HK-2 (cell line): ENCODE results near the gene SNTG2.

Source experiments
- DNase-seq: peaks from one replicate; pipeline ENCODE4 v3.0.0-alpha.2; 2018; ENCODE audit not compliant: unreplicated experiment

SNTG2 gene

DNA sequence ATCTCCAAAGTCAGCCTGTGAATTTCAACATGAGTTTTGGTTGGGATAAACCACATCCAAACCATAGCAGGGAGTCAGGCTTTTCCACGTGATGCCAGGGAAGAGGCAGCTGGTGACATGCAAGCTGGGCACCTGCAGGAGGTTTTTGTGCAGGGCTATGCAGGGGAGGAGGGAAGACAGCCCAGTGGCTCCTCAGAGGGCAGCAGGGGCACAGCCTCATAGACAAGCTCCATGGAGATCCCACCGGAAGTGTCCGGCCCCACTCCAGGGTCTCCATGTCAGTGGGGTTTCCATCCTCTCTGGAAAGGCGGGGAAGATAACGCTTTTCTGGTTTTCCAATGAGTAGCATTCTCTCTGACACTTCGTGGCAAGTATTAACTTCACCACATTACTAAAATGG lies 327.0 kb downstream of the SNTG2 start:
- no peak for DNase-seq

DNA sequence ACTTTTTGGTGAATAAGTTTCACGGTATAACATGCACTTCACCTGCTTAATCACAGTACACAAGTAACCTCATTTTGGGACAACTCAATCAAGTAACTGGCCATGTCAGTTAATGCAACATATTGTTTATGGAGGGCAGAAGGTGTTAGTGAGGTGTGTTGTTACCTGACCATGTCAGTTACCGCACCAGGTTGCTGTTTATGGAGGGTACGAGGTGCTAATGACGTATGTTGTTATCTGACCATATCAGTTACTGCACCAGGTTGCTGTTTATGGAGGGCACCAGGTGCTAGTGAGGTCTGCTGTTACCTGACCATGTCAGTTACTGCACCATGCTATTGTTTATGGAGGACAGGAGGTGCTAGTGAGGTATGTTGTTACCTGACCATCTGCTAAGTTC lies 327.5 kb downstream of the SNTG2 start:
- no peak for DNase-seq

DNA sequence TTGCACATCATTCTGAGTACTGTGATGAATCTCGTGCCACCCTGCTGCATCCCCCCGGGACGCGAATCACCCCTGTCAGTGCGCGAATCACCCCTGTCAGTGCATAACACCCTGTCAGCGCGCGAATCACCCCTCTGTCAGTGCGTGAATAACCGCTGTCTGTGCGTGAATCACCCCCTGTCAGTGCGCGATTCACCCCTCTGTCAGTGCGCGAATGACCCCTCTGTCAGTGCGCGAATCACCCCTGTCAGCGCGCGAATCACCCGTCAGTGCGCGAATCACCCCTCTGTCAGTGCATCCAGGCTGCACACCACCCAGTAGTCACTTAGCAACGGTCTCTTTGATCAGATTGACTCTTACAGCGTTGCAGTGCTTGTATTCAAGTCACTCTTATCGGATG lies 328.2 kb downstream of the SNTG2 start:
- DNase-seq, result no peak

DNA sequence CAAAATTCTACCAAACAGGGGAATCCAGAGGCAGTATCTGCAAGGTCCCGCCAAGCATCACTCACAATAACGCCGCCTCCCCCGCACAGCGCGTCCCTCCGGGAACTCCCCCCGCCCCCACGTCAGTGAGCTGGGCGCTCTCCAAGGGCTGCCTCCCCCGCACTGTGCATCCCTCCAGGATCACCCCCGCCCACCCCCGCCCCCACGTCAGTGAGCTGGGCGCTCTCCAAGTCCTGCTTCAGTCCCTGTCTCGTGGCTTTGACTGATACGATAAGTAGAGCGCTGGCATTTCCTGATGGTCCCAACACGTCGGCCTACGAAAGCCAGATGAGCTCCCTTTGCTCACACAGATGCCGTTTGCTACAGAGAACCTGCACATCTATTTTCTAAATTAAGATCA lies 331.9 kb downstream of the SNTG2 start:
- no peak for DNase-seq

DNA sequence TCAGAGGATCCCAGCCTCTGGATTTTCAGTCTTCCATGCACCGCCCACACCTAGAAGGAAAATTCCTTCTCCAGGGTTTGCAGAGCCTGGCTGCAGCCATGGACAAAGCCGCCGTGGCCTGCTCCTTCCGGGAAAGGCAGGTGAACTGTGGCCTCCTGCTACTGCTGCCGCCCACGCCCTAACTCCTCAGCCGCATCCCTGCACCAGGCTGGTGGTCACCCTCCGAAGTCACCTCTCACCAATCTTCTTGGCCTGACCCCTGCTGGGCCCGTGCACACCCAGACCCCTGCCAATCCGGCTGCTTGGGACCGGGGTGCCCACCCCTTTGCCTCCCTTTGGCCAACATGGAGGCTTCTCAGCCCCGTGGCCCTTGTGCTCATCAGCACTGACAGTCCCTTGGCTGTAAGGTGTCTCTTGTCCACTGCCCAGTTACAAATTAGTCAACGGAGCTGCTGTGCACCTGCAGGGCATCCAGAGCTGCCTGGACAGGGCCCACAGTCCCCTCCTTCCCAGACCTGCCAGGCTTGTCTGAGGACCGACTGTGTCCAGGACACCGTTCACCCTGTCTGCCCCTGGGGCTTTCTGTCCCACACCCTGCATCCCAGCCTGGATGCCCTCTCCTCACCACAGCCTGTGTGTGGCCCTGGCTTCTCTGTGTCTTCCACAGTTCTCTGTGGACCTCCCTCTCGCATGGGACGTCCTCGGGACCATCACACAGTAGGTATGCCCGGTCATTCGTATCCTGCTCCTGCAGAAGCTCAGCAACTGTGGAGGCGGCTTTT lies 332.6 kb downstream of the SNTG2 start:
- DNase-seq, result no peak

DNA sequence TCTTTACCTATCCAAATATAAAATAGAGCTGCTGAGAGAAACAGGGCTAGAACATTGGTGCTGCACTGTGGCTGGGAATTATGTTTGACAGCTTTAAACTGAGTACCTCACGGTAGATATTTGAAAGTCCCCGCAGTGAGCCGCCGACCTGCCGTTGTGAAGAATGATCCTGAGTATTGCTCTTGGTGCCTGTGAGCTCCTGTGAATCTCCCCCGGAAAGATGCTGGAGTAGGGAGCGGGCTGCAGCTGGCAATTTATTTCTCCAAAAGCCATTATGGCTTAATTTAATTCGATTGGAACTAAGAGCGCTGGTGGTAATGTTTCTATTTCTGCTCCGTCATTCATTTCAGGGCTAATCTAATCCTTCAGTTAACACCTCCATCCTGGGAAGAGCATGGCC lies 333.2 kb downstream of the SNTG2 start:
- DNase-seq, result no peak

DNA sequence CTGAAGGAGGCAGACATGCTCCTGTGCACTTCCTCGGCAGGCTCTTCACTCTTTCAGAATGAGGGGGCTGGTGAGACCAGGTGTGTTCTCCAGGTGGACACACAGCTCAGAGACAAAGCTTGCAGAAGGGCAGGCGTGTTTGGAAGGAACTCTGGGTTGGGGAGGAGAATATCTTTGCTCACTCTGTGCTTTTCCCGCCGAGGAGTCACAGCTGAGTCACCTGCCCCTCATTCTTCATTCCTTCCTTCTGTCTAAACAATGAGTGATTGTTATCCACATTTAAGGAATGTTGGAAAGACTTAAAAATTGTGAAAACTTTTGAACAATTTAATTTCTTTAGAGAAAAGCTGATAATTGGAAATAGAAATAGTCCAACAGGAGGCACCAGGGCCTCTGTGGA lies 336.3 kb downstream of the SNTG2 start:
- no peak for DNase-seq

DNA sequence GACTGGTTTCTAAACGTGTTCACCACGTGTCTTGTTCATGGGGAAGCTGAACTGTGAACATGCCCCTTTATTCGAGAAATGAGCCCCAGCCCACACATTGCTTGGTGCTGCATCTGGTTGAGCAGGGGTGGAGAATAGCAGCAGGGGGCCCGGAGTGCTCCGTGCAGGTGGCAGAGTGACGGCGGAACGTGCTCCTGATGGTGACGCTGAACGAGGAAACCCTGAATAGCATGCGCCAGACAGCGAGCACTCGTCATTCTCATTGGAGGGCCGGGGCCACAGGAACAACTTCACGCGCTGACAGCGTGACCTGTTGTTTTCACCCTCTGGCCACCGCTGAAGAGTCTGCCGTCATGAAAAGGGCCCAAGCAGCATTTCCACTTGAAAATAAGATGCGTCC lies 336.8 kb downstream of the SNTG2 start:
- no peak for DNase-seq

DNA sequence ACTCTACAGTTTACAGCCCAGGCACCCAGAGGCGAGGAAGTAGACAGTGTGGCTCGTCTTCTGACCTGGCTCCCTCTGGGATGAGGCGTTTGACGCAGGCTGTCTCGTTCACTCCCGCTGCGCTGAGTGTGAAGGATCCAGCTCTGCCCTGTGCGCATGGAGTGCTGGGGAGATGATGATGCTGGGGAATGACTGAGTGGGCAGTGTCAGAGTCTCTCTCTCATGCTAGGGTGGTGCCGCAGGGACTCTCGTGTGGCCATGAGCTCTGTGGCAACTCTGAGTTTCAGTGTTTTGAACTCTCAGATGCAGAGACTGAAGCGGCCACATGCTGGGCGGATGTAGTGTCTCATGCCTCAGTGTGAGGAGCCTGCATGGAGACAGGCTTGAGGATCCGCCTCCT lies 344.3 kb downstream of the SNTG2 start:
- no peak for DNase-seq

DNA sequence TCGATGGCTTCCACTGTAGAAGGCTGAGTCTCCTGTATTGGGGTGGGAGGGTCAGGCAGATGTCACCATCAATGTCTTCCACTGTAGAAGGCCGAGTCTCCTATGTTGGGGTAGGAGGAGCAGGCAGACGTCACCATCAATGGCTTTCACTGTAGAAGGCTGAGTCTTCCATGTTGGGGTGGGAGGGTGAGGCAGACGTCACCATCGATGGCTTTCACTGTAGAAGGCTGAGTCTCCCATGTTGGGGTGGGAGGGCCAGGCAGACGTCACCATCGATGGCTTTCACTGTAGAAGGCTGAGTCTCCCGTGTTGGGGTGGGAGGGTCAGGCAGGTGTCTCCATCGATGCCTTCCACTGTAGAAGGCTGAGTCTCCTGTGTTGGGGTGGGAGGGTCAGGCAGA lies 345.1 kb downstream of the SNTG2 start:
- no peak for DNase-seq

DNA sequence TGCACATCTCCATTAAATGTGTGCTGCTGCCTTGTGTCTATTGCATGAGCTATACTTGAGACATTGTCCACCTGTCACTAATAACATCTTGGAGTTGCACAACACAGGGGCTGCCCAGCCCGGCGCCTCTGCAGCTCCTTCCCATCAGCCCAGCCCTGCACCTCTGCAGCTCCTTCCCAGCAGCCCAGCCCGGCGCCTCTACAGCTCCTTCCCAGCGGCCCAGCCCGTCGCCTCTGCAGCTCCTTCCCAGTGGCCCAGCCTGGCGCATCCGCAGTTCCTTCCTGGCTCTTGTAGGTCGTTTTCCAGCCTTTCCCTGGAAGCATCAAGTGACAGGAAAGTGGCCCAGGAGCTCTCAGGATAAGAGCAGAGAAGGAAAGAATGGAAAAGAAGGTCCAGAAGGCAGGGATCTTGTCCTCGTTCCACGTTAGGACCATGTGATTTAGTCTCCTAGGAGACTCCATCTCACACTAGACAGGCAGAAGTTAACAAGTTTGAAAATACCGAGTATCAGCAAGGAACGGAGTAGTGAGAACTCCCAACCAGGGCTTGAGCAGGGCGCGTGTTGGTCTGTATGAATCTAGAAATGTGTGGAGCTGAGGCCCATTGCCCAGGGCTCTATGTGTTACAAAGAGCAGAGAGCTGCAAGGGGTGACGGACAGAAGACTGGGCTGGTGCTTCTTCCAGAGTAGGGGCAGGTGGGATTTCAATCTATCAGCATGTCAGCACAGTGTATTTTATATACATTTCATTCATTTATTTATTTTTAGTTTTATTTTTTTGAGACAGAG lies 346.9 kb downstream of the SNTG2 start:
- no peak for DNase-seq

DNA sequence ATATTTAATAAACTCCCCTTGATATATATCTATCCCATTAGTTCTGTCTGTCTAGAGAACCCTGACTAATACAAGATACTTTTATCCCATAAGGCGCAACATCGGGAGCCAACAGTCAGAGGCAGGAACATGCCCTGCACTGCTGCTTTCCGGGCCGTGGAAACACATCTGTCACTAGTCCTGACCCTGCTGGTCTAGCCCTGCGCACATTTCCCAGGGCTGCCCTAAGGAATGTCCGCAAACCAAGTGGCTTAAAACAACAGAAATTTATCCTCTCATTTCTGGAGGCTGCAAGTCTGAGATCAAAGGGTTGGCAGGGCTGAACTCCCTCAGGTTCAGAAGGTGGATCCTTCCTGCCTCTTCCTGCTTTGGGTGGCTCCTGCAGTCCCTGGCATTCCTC lies 348.4 kb downstream of the SNTG2 start:
- no peak for DNase-seq

DNA sequence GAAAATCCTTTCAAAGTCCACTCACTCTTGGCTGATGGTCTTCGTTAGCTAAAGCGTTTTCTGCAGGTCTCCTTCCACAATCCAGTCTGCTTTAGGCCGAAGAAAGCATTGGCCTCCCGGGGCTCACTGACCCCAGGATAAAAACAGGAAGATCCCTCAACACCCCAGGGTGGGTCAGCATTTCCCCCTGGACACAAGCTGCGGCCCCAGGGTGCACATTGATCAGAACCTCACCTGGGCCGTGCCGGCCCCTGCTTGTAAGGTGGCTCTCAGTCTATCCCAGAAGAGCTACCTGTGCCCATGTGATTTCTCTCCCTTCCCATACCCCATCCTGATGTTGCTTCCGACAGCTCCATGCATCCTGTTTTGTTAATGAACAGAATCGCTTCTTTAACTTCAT lies 349.6 kb downstream of the SNTG2 start:
- DNase-seq, result no peak

DNA sequence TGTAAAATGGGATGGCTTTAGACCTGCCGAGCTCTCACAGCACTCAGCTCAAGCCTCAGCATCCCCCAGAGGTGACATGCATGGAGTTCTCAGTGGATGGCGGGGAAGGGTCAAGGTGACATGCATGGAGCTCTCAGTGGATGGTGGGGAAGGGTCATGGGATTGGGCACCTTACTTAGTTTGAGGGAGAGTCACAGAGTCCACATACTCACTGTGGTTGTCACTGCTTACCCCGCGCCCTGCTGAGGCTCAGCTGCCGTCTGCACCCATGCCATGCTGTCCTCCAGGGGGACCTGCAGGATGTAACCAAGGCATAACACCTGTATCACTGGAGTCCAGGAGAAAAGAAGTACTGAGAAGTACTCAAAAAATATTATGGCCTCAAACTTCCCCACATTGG lies 350.4 kb downstream of the SNTG2 start:
- no peak for DNase-seq

DNA sequence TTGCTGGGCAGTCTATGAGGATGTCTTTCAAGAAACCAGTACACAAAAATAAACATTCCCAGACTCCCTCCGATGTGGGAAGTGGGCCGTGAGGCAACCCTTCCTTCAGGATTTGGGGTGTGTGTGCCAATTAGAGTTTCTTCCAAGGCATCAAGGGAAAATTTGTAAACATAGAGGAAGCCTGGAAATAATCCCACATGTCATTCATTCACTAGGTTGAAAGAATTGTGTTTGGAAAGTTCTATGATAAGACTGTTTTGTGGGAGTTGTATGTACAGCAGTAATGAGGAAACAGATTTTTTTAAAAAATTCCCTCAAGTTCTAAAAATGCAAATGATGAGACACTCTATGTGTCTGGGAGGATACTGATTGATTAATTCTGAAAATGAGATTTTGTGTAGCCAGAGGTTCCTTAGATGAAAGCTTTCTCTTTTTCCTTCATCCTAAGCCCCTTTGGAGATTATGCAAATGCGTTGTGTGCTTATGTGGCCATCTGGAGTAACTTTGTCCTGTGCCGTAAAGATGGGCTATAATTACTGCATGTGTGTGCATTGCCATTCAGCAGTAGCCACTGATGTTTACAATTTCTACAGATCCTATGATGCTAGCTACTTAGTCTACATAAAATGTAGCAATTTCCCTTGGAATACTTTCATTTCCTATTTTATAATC lies 354.8 kb downstream of the SNTG2 start:
- no peak for DNase-seq

DNA sequence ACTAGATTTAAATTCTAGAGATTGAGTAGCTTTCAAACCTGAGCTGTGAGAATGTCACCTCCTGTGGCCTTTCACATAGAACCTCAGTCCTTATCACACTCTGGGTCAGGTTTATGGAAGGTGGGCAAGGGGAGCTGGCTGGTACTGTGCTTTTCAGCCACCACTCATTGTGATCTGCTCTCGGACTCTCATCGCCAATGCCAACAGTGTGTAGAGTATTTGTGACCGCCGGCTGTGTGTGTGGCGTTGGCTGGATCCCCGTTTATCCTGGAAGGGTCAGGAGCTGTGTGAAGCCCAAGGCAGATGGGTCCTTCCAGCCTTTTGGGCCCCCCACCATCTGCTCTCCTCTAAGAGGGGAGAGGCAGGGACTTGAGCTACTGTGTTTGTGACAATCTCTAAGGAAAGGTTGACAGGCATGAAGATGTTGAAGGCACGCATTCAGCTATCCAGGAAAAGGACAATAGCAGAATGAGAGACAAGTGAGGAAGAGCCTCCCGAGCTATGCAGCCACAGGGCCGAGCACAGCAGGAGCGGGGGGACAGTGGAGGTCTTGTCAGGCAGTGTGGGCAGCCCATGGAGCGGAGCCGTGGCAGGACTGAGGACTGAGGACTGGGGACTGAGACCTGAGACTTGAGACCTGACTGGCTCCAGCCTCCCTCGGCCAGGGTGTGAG lies 355.5 kb downstream of the SNTG2 start:
- DNase-seq, result no peak

DNA sequence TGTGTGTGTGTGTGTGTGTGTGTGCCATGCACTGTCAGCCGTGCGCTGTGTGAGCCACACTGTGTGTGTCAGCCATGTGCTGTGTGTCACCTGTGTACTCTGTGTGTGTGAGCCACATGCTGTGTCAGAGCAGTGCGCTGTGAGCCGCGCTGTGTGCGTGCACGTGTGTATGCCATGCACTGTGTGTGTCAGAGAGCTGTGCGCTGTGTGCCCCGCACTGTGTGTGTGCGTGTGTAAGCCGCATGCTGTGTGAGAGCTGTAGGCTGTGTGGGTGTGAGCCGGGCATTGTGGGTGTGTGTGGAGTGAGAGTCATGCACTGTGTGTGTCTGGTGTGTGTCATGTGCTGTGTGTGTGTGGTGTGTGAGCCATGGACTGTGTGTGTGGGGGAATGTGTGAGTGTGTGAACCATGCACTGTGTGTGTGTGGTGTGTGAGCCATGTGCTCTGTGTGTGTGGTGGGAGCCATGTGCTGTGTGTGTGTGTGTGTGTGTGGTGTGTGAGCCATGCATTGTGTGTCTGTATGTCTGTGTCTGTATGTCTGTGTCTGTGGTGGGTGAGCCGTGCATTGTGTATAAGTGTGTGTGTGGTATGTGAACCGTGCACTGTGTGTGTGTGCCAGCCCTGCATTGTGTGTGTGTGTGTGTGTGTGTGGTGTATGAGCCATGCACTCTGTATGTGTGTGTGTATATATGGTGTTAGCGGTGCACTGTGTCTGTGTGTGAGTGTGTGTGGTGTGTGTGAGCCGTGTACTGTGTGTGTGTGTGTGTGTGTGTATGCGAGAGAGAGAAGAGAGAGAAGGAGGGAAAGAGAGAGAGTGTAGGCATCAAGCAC lies 356.3 kb downstream of the SNTG2 start:
- DNase-seq, result no peak

DNA sequence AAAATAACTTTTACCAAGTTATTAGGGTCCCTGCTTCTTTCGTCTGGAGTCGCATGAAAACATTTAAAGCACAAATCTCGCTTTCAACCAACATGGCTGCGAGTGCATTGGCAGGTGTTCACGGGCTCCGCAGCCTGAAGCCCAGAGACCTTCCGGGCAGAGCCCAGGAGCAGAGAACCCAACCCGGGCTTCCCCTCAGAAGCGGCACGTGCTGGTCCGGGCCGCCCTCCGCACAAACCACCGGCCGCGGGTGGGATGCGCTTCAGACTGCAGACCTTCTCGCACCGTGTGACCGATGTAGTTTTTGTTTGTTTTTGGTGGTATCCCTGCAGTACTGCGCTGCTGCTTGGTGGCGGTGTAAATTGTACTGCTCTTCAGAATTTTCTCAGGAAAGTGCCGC lies 357.0 kb downstream of the SNTG2 start:
- no peak for DNase-seq

DNA sequence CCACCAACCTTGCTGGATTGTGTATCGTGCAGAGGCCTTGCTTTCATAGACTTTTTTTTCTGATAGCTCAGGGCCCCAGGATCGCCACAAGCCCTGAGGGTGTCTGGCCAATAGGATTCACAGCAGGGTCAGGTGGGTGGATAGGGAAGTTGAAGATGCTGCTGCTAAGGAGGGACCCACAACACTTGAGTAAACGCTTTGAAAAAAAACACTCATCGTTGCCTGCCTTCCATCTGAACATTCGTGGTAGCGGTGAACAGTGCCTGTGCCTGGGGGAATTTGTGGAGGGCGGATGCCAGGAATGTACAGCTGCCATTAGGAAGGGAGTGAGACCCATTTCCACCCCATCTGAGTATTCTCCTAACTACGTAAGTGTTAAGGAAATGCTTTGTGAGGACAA lies 358.0 kb downstream of the SNTG2 start:
- DNase-seq, result no peak

DNA sequence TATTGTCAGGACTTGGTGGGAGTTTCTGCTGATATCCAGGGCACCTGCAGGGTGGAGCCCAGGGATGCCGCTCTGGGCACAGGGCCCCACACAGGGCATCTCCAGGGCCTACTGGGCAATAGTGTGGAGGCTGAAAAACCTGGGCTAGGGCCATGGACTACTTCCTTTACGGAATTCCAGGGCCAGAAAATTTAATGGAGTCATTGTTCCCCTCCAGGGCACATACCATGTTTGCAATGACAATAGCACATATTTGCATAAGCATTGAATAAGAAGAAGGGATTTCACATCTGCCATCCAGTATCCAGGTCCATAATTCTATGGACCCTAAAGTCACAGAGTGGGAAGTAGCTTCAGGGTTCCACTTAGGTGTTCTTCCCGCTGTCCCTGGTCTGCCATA lies 358.9 kb downstream of the SNTG2 start:
- DNase-seq, result no peak

DNA sequence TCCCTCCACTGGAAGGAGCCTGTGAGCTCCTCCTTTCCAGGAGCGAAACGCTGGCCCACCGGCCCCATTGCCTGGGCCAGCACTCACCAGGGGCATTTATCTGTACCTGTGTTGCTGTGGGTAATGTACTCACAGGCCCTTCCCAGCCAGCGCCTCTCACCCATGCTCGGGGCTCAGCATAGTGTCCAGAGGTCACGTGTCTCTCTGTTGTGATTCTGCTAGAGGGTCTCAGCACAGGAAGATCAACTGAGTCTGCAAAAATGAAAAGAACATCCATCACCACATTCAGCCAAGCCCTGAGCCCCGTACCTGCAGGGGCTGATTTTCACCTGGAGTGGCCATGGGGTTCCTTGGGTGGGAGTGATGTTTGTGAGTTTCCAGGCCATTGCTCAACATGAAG lies 359.6 kb downstream of the SNTG2 start:
- DNase-seq, result no peak

DNA sequence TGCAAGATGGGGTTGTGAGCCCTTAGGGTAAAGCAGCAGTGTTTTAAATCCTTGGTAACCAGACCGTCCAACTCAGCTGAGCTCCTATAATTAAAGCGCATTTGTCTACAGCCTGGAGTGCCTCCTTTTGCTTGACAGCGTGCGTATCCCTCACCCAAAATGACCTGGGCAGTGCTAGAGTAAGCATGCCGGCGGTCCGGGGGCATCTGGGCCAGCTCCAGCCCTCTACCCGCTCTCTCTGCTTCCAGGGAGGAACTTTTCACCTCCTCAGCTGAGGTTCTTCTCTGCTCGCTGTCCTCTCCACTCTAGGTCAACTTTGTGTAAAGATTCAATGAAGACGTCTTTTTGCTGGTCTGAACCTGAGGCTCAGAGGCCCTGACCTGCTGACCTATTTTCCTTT lies 360.2 kb downstream of the SNTG2 start:
- no peak for DNase-seq
